Lung (tissue), 12 donors: Measurements from ENCODE around the gene NUF2. TPM values are rescaled to one million over a fixed set of nuclear protein-coding genes. Genes with fewer than 3 reads are reported as not detected.
"Not testable (repeated sequence)": the region's sequence is repeated elsewhere in the genome, so short reads cannot be mapped to it uniquely, and the experiment has no call there.

Source experiments
- ATAC-seq: fragments of 200-7000 bp; cut with Tn5 transposase; one replicate; pipeline ENCODE4 v1.9.1; 2020; ENCODE audit warnings: moderate number of reproducible peaks; ENCODE audit not compliant: insufficient read depth, low FRiP score
- DNase-seq, 3 donors: peaks; one replicate each; pipeline ENCODE4 v3.0.0-alpha.2; 2013 to 2017
- H3K27ac ChIP-seq, 2 donors: one replicate each; pipeline ENCODE4 v1.5.1; 2013; ENCODE audit warnings: mild to moderate bottlenecking in 2 of 2, moderate library complexity in 2 of 2, control low read depth in 1 of 2, inconsistent platforms in 1 of 2, low read depth in 1 of 2, low read length in 1 of 2
- H3K27me3 ChIP-seq, 3 donors: one replicate each; pipeline ENCODE4 v1.5.1; 2013; ENCODE audit warnings: low read length in 2 of 3; ENCODE audit not compliant: control insufficient read depth in 3 of 3, insufficient read depth in 3 of 3
- H3K36me3 ChIP-seq, 4 donors: one replicate each; pipeline ENCODE4 v1.5.1; 2013; ENCODE audit warnings: low read length in 4 of 4, mild to moderate bottlenecking in 1 of 4, moderate library complexity in 1 of 4; ENCODE audit not compliant: control insufficient read depth in 4 of 4, insufficient read depth in 4 of 4
- H3K4me1 ChIP-seq, 5 donors: one replicate each; pipeline ENCODE4 v1.5.1; 2013; ENCODE audit warnings: low read length in 5 of 5, mild to moderate bottlenecking in 2 of 5, moderate library complexity in 1 of 5; ENCODE audit not compliant: control insufficient read depth in 5 of 5, insufficient read depth in 5 of 5
- H3K4me3 ChIP-seq: one replicate; pipeline ENCODE4 v1.5.1; 2013; ENCODE audit warnings: mild to moderate bottlenecking, control low read depth, moderate library complexity
- H3K9ac ChIP-seq, 2 donors: one replicate each; pipeline ENCODE4 v1.5.1; 2013; ENCODE audit warnings: low read length in 2 of 2, control low read depth in 1 of 2; ENCODE audit not compliant: insufficient read depth in 1 of 2
- H3K9me3 ChIP-seq, 4 donors: one replicate each; pipeline ENCODE4 v1.5.1; 2013; ENCODE audit warnings: low read length in 3 of 4, mild to moderate bottlenecking in 1 of 4, moderate library complexity in 1 of 4; ENCODE audit not compliant: control insufficient read depth in 4 of 4, insufficient read depth in 3 of 4
- WGBS, 2 donors: extraction: QIAGEN DNeasy Blood & Tissue Kit; methylation state at CpG; one replicate each; pipeline ENCODE4 v1.1.7; 2013; 5-methylcytosine and 5-hydroxymethylcytosine counted together
- polyA plus RNA-seq, 2 donors: library from polyadenylated mRNA; stranded (reverse); fragments of 200-250 nt; gene quantifications; one replicate each; pipeline ENCODE4 v1.2.1, GENCODE V29; 2013
- total RNA-seq, 2 donors: library from RNA; depleted of rRNA in 1 of 2; stranded (reverse); fragments of >200 nt in 1 of 2; gene quantifications; one replicate each; pipeline ENCODE4 v1.2.1, GENCODE V29; 2014 to 2021
- TF ChIP-seq, protein P1 (sequence below): IDR thresholded peaks from 2 replicates; pipeline ENCODE4 v1.5.1; 2012; ENCODE audit warnings: mild to moderate bottlenecking; ENCODE audit errors: control extremely low read depth, extremely low read depth
- donor health status: control.
- donor health status: control.
- donor health status: Bipolar disorder and iron deficiency.
- donor health status: healthy.
- donor health status: DM: yes; HTN: yes; CAD: no.

Gene NUF2
- total and polyA plus RNA-seq, 4 donors = 1.2 to 7.2 (median 2.2) TPM

DNA sequence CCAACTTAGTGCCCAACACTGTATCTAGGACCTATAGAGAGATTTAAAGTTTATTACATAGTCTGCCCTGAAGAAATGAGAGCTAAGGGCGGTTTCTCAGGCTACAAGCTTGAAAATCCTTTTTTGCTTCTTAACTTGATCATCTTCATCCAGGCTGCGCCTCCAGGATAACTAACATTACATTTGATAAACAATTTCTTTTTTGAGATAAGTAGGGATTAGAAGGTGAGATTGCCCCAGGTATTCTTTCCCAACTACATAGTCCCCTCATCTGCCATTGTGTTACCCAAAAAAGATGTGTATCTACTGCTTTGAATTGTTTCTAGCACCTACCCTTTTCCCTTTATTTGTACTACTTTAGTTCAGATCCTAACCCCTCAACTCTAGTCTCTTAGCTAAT lies 25.4 kb downstream of the NUF2 start:
- H3K27me3 ChIP-seq = no peaks in the 10 kb centered on the region
- DNase-seq = no peak
- no peak overlapping the region for H3K9ac ChIP-seq
- no peak overlapping the region for H3K4me3 ChIP-seq
- TF ChIP-seq, protein P1, sequence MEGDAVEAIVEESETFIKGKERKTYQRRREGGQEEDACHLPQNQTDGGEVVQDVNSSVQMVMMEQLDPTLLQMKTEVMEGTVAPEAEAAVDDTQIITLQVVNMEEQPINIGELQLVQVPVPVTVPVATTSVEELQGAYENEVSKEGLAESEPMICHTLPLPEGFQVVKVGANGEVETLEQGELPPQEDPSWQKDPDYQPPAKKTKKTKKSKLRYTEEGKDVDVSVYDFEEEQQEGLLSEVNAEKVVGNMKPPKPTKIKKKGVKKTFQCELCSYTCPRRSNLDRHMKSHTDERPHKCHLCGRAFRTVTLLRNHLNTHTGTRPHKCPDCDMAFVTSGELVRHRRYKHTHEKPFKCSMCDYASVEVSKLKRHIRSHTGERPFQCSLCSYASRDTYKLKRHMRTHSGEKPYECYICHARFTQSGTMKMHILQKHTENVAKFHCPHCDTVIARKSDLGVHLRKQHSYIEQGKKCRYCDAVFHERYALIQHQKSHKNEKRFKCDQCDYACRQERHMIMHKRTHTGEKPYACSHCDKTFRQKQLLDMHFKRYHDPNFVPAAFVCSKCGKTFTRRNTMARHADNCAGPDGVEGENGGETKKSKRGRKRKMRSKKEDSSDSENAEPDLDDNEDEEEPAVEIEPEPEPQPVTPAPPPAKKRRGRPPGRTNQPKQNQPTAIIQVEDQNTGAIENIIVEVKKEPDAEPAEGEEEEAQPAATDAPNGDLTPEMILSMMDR = no peak
- no peak overlapping the region for H3K27ac ChIP-seq
- no peaks in the 10 kb centered on the region for H3K9me3 ChIP-seq
- no peak for ATAC-seq
- no peaks in the 10 kb centered on the region for H3K4me1 ChIP-seq
- WGBS, 2 donors = 97 to 98% methylated on average over 2 of the region's 2 CpGs
- H3K36me3 ChIP-seq = peaks cover 0 to 7% (median 3%) of the 10 kb centered on the region in 4 donors

DNA sequence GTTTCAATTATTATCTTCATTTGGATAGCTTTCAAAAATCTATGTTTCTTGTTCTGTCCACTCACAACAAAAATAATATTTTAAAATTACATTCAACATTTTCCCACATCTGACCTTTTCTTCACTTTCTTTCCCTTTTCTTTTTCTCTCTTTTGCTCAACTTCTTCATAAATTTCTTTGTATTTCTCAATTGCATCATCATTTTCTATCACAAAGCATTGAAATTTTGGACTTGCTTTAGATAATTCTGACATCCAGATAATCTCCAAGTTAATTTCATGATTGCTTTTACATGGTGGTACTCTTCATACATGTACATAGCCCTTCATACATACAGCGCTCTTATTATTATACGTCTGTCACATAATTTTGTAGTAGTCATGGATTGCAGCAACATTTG lies 30.2 kb downstream of the NUF2 start:
- WGBS, 2 donors = 96 to 99% methylated on average over 2 of the region's 2 CpGs
- Histone ChIP-seq H3K27ac (no peak overlapping the region), H3K36me3 (peaks cover 0 to 10% (median 3%) of the 10 kb centered on the region in 4 donors), H3K4me3 (no peak overlapping the region), H3K4me1 (no peaks in the 10 kb centered on the region), H3K9me3 (no peaks in the 10 kb centered on the region), H3K9ac (no peak overlapping the region), H3K27me3 (no peaks in the 10 kb centered on the region)
- DNase-seq = no peak
- no peak for ATAC-seq
- TF ChIP-seq, protein P1 = no peak

DNA sequence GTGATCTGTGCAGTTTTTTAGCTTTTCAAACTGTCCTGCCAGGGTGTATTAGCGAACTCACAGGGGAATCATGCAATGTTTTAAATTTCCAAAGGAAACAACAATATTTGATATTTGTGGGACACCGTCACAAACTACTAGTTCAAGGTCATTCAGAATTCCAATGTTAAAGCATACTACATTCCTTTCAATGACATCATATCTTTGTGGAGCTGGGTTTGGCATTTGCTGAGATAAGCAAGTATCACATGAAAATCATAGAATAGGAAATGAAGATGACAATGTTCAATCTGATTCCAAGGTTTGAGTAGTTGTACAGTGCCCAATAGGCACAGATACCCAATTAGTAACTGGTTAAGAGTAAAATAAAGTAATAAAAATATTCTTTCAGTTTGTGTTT lies 35.6 kb downstream of the NUF2 start:
- ATAC-seq = no peak
- no peak overlapping the region for H3K9ac ChIP-seq
- no peaks in the 10 kb centered on the region for H3K9me3 ChIP-seq
- H3K27me3 ChIP-seq = no peaks in the 10 kb centered on the region
- TF ChIP-seq, protein P1 = no peak
- H3K27ac ChIP-seq = no peak overlapping the region
- no peak overlapping the region for H3K4me3 ChIP-seq
- peaks cover 0 to 3% (median 1%) of the 10 kb centered on the region in 4 donors for H3K36me3 ChIP-seq
- DNase-seq = peak in 1 of 3 donors; percentile 18
- WGBS, 2 donors = 78 to 81% methylated on average over 2 of the region's 2 CpGs
- H3K4me1 ChIP-seq = no peaks in the 10 kb centered on the region

DNA sequence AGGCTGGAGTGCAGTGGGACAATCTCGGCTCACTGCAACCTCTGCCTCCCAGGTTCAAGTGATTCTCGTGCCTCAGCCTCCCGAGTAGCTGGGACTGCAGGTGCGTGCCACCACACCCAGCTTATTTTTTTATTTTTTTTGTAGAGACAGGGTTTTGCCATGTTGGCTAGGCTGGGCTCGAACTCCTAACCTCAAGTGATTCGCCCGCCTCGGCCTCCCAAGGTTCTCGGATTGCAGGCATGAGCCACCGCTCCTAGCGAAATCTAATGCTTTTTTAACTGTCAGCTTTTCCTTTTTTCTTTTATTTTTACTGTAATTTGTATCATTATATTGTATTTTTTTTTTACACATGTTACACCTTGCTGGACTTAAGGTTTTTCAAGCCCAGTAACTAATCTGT lies 36.4 kb downstream of the NUF2 start:
- not testable (repeated sequence) for H3K36me3 ChIP-seq, H3K27ac ChIP-seq, H3K9ac ChIP-seq, H3K4me1 ChIP-seq, H3K9me3 ChIP-seq, H3K27me3 ChIP-seq, ATAC-seq, DNase-seq, H3K4me3 ChIP-seq
- WGBS, 2 donors = 96 to 98% methylated on average over 11 of the region's 11 CpGs
